Vagina (tissue), 2 donors: Measurements from ENCODE around the gene SUSD6. TPM values are rescaled to one million over a fixed set of nuclear protein-coding genes. Genes with fewer than 3 reads are reported as not detected.

Experiments
- DNase-seq, 2 donors: peaks; one replicate each; pipeline ENCODE4 v3.0.0-alpha.2; 2017; ENCODE audit errors: extremely low spot score in 2 of 2
- H3K27ac ChIP-seq: fragments of 200-600 bp; sonication (generic); one replicate; pipeline ENCODE4 v1.5.1; 2019
- H3K27me3 ChIP-seq: fragments of 200-600 bp; sonication (generic); one replicate; pipeline ENCODE4 v1.5.1; 2019
- H3K36me3 ChIP-seq, 2 donors: fragments of 200-600 bp; sonication (generic); one replicate each; pipeline ENCODE4 v1.5.1; 2017 to 2019
- H3K4me1 ChIP-seq: fragments of 200-600 bp; sonication (generic); one replicate; pipeline ENCODE4 v1.5.1; 2019
- H3K4me3 ChIP-seq, 2 donors: fragments of 200-600 bp; sonication (generic); 1 replicate in 1 of 2; 2 replicates in 1 of 2; pipeline ENCODE4 v1.5.1; 2016 to 2019
- H3K9me3 ChIP-seq: fragments of 200-600 bp; sonication (generic); one replicate; pipeline ENCODE4 v1.5.1; 2019
- POLR2A ChIP-seq, 2 donors: fragments of 450-650 bp; IDR thresholded peaks; one replicate each; pipeline ENCODE4 v1.6.1; 2017; ENCODE audit warnings: antibody characterized with exemption in 2 of 2, mild to moderate bottlenecking in 2 of 2, moderate library complexity in 2 of 2
- POLR2AphosphoS5 ChIP-seq, 2 donors: sonication (generic); formaldehyde crosslinking; IDR thresholded peaks; one replicate each; pipeline ENCODE4 v1.9.0; 2017; ENCODE audit warnings: antibody characterized with exemption in 2 of 2, mild to moderate bottlenecking in 2 of 2, low read depth in 1 of 2; ENCODE audit not compliant: insufficient read depth in 1 of 2
- intact Hi-C: fragments of 100-400 bp; cut with DNase I; formaldehyde crosslinking; loops from one replicate; pipeline ENCODE4 v1.15.1; 2023
- total RNA-seq: library from RNA; depleted of rRNA; stranded (reverse); fragments of >200 nt; gene quantifications from one replicate; pipeline ENCODE4 v1.2.3, GENCODE V29; 2016
- TF ChIP-seq, protein P1 (sequence below), 3 experiments: fragments of 450-650 bp in 2 of 3; fragments of 200-600 bp in 1 of 3; sonication (generic) in 1 of 3; IDR thresholded peaks; one replicate each; pipeline ENCODE4 v1.5.1; 2017 to 2019; ENCODE audit warnings: antibody characterized with exemption in 3 of 3, mild to moderate bottlenecking in 2 of 3, moderate library complexity in 2 of 3

Gene SUSD6
- total RNA-seq, 1 donor from 2014 or later: 36.6 TPM

DNA sequence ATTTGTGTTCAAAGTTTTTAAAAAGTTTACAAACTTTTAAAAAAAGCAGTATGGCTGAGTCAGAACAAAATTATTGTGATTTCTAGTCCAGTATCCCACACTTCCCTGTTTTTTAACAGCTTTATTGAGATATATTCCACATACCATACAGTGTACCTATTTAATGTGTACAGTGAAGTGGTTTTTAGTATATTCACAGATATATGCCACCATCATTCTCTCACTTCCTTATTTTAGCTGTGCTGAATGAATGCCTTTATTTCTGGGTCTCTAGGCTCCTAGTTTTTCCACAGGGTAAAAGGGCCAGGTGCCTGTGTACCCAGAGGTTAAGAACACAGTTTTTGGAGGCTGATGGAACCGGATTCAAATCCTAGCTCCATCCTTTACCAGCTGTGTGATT, 96.7 kb downstream of the SUSD6 start:
- no peaks in the 10 kb centered on the region for H3K9me3 ChIP-seq
- no peak for DNase-seq
- H3K4me1 ChIP-seq: peaks cover 31% of the 10 kb centered on the region
- intact Hi-C loops: no loop called here
- TF ChIP-seq POLR2AphosphoS5 (IDR thresholded peaks at IDR 0.05; ENCODE audit: insufficient read depth in 1 of 2, low read depth in 1 of 2) (no peak), POLR2A (IDR thresholded peaks at IDR 0.05) (no peak)
- TF ChIP-seq, protein P1, sequence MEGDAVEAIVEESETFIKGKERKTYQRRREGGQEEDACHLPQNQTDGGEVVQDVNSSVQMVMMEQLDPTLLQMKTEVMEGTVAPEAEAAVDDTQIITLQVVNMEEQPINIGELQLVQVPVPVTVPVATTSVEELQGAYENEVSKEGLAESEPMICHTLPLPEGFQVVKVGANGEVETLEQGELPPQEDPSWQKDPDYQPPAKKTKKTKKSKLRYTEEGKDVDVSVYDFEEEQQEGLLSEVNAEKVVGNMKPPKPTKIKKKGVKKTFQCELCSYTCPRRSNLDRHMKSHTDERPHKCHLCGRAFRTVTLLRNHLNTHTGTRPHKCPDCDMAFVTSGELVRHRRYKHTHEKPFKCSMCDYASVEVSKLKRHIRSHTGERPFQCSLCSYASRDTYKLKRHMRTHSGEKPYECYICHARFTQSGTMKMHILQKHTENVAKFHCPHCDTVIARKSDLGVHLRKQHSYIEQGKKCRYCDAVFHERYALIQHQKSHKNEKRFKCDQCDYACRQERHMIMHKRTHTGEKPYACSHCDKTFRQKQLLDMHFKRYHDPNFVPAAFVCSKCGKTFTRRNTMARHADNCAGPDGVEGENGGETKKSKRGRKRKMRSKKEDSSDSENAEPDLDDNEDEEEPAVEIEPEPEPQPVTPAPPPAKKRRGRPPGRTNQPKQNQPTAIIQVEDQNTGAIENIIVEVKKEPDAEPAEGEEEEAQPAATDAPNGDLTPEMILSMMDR (IDR thresholded peaks at IDR 0.05): no peak
- no peak overlapping the region for H3K4me3 ChIP-seq
- no peaks in the 10 kb centered on the region for H3K27me3 ChIP-seq
- no peak overlapping the region for H3K27ac ChIP-seq
- peaks cover 0 to 52% of the 10 kb centered on the region in 2 donors for H3K36me3 ChIP-seq

DNA sequence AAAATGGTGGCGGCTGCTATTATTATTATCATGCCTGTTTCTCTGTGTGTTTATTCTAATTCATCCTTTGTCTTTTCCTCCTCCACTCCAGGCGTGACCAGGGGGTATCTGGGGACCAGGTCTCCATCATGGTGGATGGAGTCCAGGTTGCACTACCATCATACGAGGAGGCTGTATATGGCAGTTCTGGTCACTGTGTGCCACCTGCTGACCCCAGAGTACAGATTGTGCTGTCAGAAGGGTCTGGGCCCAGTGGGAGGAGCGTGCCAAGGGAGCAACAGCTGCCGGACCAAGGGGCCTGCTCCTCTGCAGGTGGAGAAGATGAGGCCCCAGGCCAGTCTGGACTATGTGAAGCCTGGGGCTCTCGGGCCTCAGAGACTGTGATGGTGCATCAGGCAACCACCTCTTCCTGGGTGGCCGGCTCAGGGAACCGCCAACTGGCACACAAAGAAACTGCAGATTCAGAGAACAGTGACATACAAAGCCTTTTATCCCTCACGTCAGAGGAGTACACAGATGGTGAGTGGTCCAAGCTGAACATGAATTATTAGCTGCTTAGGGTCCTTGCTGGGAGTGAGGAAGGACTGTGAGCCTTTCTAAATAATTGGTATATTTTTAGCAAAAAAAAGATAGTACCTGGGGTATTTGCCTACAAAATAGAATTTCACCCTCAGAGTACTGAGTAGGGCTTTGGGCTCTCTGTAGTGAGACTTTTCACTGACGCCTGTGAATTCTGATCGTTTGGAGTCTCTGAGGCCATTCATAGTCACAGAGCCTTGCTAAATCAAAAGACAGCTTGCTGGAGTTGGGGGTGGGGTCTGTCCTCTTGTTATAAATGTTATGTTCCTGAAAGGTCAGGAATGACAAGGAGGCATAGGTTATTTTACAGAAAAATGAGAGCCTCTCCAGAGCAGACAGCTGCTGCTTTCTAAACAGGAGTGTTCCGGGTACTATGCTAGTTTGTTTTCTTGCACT, 97.5 kb downstream of the SUSD6 start:
- intact Hi-C loops: no loop called here
- no peaks in the 10 kb centered on the region for H3K9me3 ChIP-seq
- no peak overlapping the region for H3K4me3 ChIP-seq
- peaks cover 0 to 52% of the 10 kb centered on the region in 2 donors for H3K36me3 ChIP-seq
- TF ChIP-seq, protein P1 (IDR thresholded peaks at IDR 0.05): no peak
- TF ChIP-seq POLR2AphosphoS5 (IDR thresholded peaks at IDR 0.05; ENCODE audit: insufficient read depth in 1 of 2, low read depth in 1 of 2) (no peak), POLR2A (IDR thresholded peaks at IDR 0.05) (no peak)
- no peaks in the 10 kb centered on the region for H3K27me3 ChIP-seq
- no peak for DNase-seq
- peaks cover 32% of the 10 kb centered on the region for H3K4me1 ChIP-seq
- no peak overlapping the region for H3K27ac ChIP-seq

DNA sequence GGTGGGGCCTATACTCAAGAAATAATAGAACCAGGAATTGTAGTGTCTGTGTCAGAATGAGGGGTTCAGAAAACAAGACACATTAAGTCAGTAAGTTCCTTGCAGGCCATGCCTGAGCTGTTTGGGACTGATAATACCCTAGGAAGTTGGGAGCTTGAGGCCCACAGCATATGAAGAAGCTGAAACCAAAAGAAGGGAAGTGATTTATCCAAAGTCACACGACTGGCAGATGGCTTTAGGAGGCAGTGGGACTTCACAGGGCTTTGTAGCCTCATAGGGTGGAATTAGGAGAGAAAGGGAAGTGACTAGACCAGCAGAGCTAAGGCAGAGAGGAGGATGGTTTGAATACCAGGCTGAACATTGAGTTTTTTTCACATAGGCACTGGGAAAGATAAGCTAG, 99.0 kb downstream of the SUSD6 start:
- H3K4me3 ChIP-seq: no peak overlapping the region
- TF ChIP-seq POLR2A (IDR thresholded peaks at IDR 0.05): no peak
- TF ChIP-seq, protein P1 (IDR thresholded peaks at IDR 0.05): no peak
- no peak for TF ChIP-seq POLR2AphosphoS5 (IDR thresholded peaks at IDR 0.05; ENCODE audit: insufficient read depth in 1 of 2, low read depth in 1 of 2)
- H3K36me3 ChIP-seq: peaks cover 0 to 42% of the 10 kb centered on the region in 2 donors
- intact Hi-C loops: loop anchor here (5.0 to 10.0 kb wide), 2 partner anchors 46 to 98 kb away; partner anchors contain the start of gene SUSD6
- no peak for DNase-seq
- no peaks in the 10 kb centered on the region for H3K9me3 ChIP-seq
- H3K27me3 ChIP-seq: no peaks in the 10 kb centered on the region
- peaks cover 40% of the 10 kb centered on the region for H3K4me1 ChIP-seq
- H3K27ac ChIP-seq: no peak overlapping the region

DNA sequence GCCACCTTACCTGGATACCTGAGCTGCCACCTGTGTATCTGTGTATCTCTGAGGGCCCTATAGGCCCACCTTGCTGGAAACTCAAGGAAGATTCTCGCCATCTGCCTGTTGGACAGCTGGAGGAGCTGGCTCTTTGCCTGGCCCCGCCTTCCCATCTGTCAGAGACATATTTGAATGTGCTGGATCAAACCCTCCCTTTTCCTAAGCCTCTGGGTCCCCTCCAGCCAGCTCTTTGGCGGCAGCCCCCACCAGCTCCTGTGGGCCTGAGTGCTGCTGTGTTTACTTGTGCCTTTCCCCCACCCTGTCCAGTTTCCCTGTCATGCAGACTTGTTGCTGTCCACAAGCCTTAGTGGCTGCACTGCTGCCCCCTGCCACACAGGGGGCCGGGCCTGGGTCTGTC, 99.7 kb downstream of the SUSD6 start:
- no peak overlapping the region for H3K4me3 ChIP-seq
- no peaks in the 10 kb centered on the region for H3K27me3 ChIP-seq
- intact Hi-C loops: loop anchor here (5.0 to 10.0 kb wide), 2 partner anchors 46 to 99 kb away; partner anchors contain the start of gene SUSD6
- no peak overlapping the region for H3K27ac ChIP-seq
- H3K9me3 ChIP-seq: no peaks in the 10 kb centered on the region
- H3K4me1 ChIP-seq: peaks cover 46% of the 10 kb centered on the region
- peaks cover 0 to 42% of the 10 kb centered on the region in 2 donors for H3K36me3 ChIP-seq
- TF ChIP-seq POLR2A (IDR thresholded peaks at IDR 0.05): no peak
- no peak for TF ChIP-seq POLR2AphosphoS5 (IDR thresholded peaks at IDR 0.05; ENCODE audit: insufficient read depth in 1 of 2, low read depth in 1 of 2)
- TF ChIP-seq, protein P1 (IDR thresholded peaks at IDR 0.05): no peak
- DNase-seq: no peak
